Kidney capillary endothelial cell (primary cell): ENCODE data around the gene SLC35F2.
"Not testable (repeated sequence)": the region's sequence is repeated elsewhere in the genome, so short reads cannot be mapped to it uniquely, and the experiment has no call there.

Source experiments
- DNase-seq: peaks from one replicate; pipeline ENCODE4 v3.0.0-alpha.2; 2018; ENCODE audit warnings: low spot score

The SLC35F2 gene

DNA sequence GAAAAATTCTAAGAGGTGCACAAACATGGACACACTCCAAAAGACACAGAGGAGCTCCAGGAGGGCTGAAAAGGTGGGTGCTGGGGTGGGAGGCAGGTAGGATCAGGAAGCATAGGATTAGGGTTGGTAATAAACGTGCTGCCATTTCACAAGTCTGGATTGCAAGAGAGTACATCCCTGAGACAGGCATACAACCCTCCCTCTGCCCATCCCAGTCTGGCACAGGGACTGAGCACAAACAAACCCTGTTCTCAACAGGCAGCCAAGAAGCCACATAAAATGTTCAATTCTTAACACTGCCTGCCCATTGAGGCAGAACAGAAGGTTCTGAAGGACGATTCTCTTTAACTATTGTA, 18.5 kb downstream of the SLC35F2 start:
- no peak for DNase-seq

- no peak for DNase-seq
Observed at GRCh38 chr11:107836851-107837250, 21.7 kb downstream of the SLC35F2 start.

DNA sequence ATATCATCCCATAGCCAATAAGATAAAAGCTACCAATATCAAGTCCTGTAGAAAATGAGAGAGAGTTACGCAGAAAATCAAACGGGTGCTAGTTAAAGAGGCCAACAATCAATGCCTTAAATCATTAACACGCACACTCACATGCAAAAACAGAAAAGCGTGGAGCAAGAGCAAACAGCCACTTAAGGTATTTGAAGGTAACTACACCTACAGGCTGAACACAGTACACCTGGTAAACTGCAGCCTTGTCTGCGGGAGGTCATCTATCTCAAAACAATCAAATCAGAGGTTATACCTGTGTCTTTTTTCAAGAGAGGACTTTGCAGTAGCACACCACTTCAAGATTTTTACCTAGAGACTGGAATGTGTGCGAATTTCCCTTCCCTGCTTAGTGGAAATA, 23.6 kb downstream of the SLC35F2 start:
- DNase-seq: no peak

DNA sequence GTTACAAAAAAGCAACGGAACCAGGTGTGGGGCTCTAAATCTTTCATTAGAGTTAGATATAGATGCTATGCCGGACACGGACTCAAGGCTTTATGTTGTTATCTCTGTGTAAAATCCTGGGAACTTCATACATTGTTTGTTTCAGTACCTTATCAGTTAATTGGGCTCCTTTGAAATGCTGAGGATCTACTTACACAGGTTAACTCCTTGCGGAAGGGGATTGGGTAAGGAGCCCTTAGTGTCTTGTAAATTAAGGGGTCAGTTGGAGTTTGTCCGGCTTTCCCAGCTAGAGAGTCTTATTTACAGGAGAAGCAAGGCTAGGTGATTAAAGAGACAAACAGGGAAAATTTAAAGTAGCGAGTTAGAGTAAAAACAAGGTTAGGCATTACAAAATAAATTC, 24.7 kb downstream of the SLC35F2 start:
- not testable (repeated sequence) for DNase-seq

DNA sequence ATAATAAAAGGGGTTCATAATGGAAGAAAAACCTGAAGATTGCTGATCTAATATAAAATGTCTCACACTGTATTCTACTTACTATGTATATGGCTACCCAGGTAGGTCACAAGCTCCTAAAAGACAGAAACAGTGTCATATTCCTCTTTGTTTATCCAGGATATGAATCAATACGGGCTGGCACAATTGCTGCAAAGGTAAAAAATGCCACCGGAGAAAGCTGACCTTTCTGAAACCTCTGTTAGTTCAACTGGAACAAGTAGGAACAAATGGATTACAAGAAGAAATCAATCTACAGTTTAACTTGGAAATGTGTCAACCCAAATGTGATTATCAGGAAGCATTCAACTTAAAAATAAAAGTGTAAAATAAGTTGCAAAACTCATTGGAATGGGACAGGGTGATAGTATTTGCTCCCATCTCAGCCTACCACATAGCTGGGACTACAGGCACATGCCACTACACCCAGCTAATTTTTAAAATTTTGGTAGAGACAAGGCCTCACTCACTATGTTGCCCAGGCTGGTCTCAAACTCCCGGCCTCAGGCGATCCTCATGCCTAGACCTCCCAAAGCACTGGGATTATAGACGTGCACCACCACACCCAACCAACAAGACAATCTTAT, 27.6 kb downstream of the SLC35F2 start:
- DNase-seq: no peak

GRCh38 chr11:107827041-107827440, 31.5 kb downstream of the SLC35F2 start:
- DNase-seq: no peak

- no peak for DNase-seq
Observed at GRCh38 chr11:107825875-107826274, 32.7 kb downstream of the SLC35F2 start.

- no peak for DNase-seq
Observed at GRCh38 chr11:107824668-107825369, 33.8 kb downstream of the SLC35F2 start.

DNA sequence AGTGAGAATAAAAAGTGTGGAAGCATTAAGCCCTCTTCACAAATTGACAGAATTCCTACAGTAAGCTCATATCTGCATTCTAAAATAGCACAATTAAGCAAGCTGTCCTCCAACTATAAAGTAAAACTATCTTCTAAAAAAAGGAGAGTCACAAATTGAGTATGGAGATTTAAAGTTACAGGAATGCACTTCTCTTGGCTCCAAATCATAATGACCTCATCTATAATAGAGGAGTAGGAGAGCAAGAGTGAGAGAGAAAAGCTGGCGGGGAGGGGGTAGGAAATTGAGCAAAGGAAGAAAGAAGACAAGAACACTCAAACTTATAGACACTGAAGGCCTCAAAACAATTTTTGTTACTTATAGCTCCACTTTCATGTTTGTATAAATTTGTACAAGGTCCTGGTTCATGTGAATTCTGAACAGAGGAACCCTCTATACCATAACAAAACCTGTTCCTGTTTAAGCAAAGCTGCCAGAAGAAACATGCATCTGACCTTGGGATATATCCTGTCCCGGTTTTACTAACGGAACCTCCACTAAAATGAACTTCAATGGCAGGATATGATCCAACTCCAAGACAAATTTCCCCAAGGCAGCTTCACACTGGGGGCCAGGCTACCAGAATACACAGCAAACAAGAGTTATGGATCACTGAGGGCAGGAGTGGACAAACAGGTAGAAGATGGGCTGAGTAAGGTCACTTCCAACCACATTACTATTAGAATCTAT, 37.2 kb downstream of the SLC35F2 start:
- peak; percentile 76 for DNase-seq

DNA sequence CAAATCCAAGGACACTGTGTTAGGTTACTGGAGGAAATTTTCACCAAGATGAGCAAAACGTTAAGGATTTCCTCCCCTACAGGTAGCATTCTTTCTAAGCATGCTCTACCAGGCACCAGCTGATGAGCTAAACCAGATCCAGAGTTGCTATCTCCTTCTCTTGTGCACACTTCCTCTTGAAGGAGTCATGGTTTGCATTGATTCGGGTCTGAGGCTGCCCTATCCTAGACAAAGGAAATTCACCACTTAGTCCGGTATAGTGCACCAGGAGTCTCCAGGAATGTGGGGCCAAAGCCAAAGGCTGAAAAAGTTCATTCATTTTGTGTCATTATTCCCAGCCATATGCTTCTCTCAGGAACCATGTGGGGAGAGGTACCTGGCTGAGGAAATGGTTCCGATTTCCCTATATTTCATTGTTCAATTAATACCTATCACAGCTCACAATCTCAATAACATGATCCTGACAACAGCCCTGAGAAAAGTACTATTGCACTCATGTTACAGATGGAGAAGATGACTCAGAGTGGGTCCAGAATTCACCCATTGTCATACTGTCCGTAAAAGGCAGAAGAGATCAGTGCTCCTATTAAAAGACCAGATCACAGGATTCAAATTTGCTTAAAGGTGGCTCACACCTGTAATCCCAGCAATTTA, 39.1 kb downstream of the SLC35F2 start:
- peak; percentile 48 for DNase-seq

GRCh38 chr11:107818491-107818890, 40.1 kb downstream of the SLC35F2 start:
- DNase-seq: no peak

- DNase-seq: no peak
Observed at GRCh38 chr11:107816028-107816427, 42.6 kb downstream of the SLC35F2 start.

- DNase-seq: no peak
Observed at GRCh38 chr11:107810875-107811274, 47.7 kb downstream of the SLC35F2 start.

GRCh38 chr11:107808521-107808920, 50.1 kb downstream of the SLC35F2 start:
- DNase-seq: no peak

- no peak for DNase-seq
Observed at GRCh38 chr11:107804971-107805370, 53.6 kb downstream of the SLC35F2 start.

DNA sequence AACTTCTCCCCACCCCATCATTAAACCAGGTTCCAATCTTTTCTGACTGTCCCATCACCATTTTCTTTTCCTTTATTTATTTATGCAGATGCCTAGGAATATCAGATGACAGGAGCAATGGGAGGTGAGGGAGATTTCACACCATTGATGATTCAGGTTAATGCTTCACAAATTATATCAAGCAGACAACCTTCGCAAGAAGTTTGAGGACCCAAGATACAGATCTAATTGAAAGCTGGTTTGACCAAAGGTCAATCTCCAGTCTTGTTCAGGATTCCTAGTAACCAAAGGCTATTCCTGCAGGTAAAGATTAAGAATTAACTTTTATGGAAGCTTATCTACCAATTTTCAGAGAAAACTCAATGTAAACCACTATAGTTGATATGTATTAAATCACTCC, 54.4 kb downstream of the SLC35F2 start:
- no peak for DNase-seq

GRCh38 chr11:107801641-107802040, 56.9 kb downstream of the SLC35F2 start:
- no peak for DNase-seq

DNA sequence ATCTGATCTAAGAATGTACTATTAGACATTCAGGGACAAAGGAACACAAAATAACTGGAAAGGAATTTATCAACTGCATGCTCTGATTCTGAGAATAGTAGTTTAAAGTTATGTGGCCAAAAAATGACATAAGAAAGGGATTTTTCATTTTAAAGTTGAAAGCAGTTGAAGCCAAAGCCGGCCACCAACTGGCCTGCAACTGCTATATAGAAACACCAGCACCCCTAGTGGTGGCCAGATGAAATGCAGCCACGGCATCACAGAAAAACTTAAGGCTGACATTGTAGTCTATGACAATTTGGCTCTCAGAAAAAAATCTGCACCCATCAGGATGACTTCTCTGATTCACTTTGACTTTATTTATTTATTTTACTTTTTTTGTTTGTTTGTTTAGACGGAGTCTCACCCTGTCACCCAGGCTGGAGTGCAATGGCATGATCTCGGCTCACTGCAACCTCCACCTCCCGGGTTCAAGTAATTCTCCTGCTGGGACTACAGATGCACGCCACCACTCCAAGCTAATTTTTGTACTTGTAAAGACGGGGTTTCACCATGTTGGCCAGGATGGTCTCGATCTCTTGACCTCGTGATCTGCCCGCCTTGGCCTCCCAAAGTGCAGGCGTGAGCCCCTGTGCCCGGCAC, 59.2 kb downstream of the SLC35F2 start:
- peak; percentile 60 for DNase-seq

- DNase-seq: no peak
Observed at GRCh38 chr11:107792049-107792443, 66.5 kb downstream of the SLC35F2 start.

DNA sequence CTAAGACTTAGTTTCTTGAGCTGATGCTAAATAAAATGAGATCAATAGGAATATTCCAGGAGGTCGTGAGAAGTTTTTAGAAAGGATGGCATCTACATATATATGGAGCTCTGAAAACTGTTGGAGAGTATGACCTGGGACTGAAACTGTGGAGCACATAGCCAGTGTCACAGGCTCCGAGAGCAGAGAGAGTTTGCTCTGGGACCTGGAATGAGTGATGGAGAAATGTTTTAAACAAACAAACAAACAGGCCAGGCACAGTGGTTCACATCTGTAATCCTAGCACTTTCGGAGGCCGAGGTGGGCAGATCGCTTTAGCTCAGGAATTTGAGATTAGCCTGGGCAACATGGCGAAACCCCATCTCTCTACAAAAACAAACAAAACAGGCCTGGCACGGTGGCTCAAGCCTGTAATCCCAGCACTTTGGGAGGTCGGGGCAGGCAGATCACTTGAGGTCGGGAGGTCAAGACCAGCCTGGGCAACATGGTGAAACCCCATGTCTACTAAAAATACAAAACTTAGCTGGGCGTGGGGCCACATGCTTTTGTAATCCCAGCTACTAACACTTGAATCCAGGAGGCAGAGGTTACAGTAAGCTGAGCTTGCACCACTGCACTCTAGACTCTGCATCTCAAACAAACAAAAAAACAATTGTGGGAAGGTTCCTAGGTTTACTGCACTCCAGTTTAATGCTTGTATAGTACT, 67.1 kb downstream of the SLC35F2 start:
- DNase-seq: no peak

- no peak for DNase-seq
Observed at GRCh38 chr11:107789767-107790166, 68.8 kb downstream of the SLC35F2 start.

DNA sequence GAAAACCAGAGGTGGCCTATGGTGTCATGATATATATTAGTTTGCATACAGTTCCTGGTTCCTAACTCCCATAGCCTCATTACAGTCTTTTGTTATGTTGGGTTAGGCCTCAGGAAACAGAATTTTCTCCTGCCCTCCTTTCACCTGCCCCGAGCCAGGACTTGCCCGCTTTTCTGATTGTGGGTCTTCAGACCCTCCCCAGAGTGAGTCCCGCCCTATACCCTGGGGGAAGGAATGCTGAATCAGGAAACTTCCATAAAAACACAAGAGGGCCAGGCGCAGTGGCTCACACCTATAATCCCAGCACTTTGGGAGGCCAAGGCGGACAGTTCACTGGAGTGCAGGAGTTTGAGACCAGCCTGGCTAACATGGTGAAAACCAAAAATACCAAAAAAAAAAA, 70.9 kb downstream of the SLC35F2 start:
- DNase-seq: no peak
